DND-41 (cell line): ENCODE results near the gene SMIM32.

Experiments
- CTCF ChIP-seq: IDR thresholded peaks from 2 replicates; pipeline ENCODE4 v1.5.1; 2012; ENCODE audit warnings: borderline replicate concordance, low read length, moderate library complexity, mild to moderate bottlenecking; ENCODE audit not compliant: poor library complexity, severe bottlenecking; ENCODE audit errors: extremely low read depth
- EZH2 ChIP-seq: IDR thresholded peaks from 3 replicates; pipeline ENCODE4 v1.6.1; 2012; ENCODE audit warnings: borderline replicate concordance, low read depth, mild to moderate bottlenecking, moderate library complexity, low read length, inconsistent platforms; ENCODE audit not compliant: severe bottlenecking

- TF ChIP-seq CTCF (no peak), EZH2 (no peak)
Observed at GRCh38 chr5:136210259-136210658, 17.3 kb upstream of the SMIM32 start.
